Panc1 (cell line): ENCODE results near the gene PHF2. TPM values are rescaled to one million over a fixed set of nuclear protein-coding genes. Genes with fewer than 3 reads are reported as not detected.

ENCODE experiments used
- ATAC-seq: fragments of 200-7000 bp; cut with Tn5 transposase; 2 replicates; pipeline ENCODE4 v1.9.1; 2020; ENCODE audit warnings: mild to moderate bottlenecking, moderate library complexity
- BruUV-seq: library from RNA; stranded (reverse); fragments of 400-500 nt; replicated peaks from 2 replicates; lab custom pipeline; 2021; lab: Mats Ljungman, UMichigan
- CTCF ChIA-PET: fragments of 300-600 bp; sonication (Branson Sonifier 250); formaldehyde crosslinking; loops from one replicate; lab custom pipeline; 2022; ENCODE audit warnings: antibody characterized with exemption; lab: Charles Lee
- POLR2A ChIA-PET: fragments of 300-600 bp; sonication (Branson Sonifier 250); formaldehyde crosslinking; loops from one replicate; lab custom pipeline; 2022; ENCODE audit warnings: antibody characterized with exemption; lab: Charles Lee
- DNase-seq: peaks from one replicate; pipeline ENCODE4 v3.0.0-alpha.2; 2010; ENCODE audit warnings: low read depth, low spot score
- H3K27ac ChIP-seq: 2 replicates; pipeline ENCODE4 v1.5.1; 2011; ENCODE audit warnings: mild to moderate bottlenecking, low read length, inconsistent platforms
- H3K27me3 ChIP-seq: fragments of 200-500 bp; sonication (Bioruptor generic); 2 replicates; pipeline ENCODE4 v1.6.0; 2014; ENCODE audit warnings: low read length, inconsistent platforms; ENCODE audit not compliant: control insufficient read depth, insufficient read depth
- H3K36me3 ChIP-seq: fragments of 200-500 bp; sonication (Bioruptor generic); 2 replicates; pipeline ENCODE4 v1.5.1; 2014; ENCODE audit warnings: inconsistent platforms, mild to moderate bottlenecking, low read length, moderate library complexity; ENCODE audit not compliant: control insufficient read depth, insufficient read depth
- H3K4me1 ChIP-seq: 2 replicates; pipeline ENCODE4 v1.5.1; 2011; ENCODE audit warnings: inconsistent platforms, mild to moderate bottlenecking, low read length, moderate library complexity; ENCODE audit not compliant: control insufficient read depth, insufficient read depth
- H3K4me3 ChIP-seq, 2 experiments: 2 replicates each; pipeline ENCODE4 v1.5.1; 2011 to 2012; ENCODE audit warnings: low read depth in 2 of 2, low read length in 2 of 2, mild to moderate bottlenecking in 2 of 2, inconsistent platforms in 1 of 2, moderate library complexity in 1 of 2
- H3K9me3 ChIP-seq: fragments of 200-500 bp; sonication (Bioruptor generic); 2 replicates; pipeline ENCODE4 v1.5.1; 2014; ENCODE audit warnings: low read depth, mild to moderate bottlenecking, inconsistent platforms, low read length, moderate library complexity; ENCODE audit not compliant: control insufficient read depth, insufficient read depth
- POLR2AphosphoS5 ChIP-seq: IDR thresholded peaks from 2 replicates; pipeline ENCODE4 v1.6.1; 2012; ENCODE audit warnings: mild to moderate bottlenecking, low read depth, low read length, moderate library complexity
- SIN3A ChIP-seq: IDR thresholded peaks from 2 replicates; pipeline ENCODE4 v1.6.1; 2012; ENCODE audit warnings: low read depth, mild to moderate bottlenecking, low read length, moderate library complexity, borderline replicate concordance; ENCODE audit not compliant: insufficient read depth
- TCF7L2 ChIP-seq: IDR thresholded peaks from 2 replicates; pipeline ENCODE4 v1.6.1; 2011; ENCODE audit warnings: mild to moderate bottlenecking, low read depth, low read length, inconsistent platforms
- in situ Hi-C: cut with HindIII; loops from 2 replicates; pipeline ENCODE4 v1.10.0; 2016; ENCODE audit warnings: low sequenced_read_pairs, low pct_unique_long_range_greater_than_20kb
- intact Hi-C: fragments of 100-400 bp; cut with micrococcal nuclease; formaldehyde crosslinking; loops from one replicate; pipeline ENCODE4 v1.10.0; 2022; ENCODE audit not compliant: unreplicated experiment
- total RNA-seq: library from RNA; stranded (reverse); gene quantifications from one replicate; pipeline ENCODE4 v1.2.1, GENCODE V29; 2021; ENCODE audit not compliant: unreplicated experiment
- TF ChIP-seq, protein P1 (sequence below), 2 experiments: IDR thresholded peaks; 2 replicates each; pipeline ENCODE4 v1.6.1; 2011 to 2012; ENCODE audit warnings: low read depth in 2 of 2, control low read depth in 1 of 2, low read length in 1 of 2, mild to moderate bottlenecking in 1 of 2, moderate library complexity in 1 of 2; ENCODE audit not compliant: insufficient read depth in 1 of 2
- TF ChIP-seq, protein P2 (sequence below): fragments of 450-650 bp; IDR thresholded peaks from 2 replicates; pipeline ENCODE4 v1.5.1; 2017; ENCODE audit warnings: mild to moderate bottlenecking

The PHF2 gene
- total RNA-seq, 1 experiment from 2014 or later = 16.6 TPM

GRCh38 chr9:93713716-93714115, 137.3 kb downstream of the PHF2 start:
- BruUV-seq = no TSS peak
- CTCF ChIA-PET = no interaction called here
- H3K4me3 ChIP-seq = no peak overlapping the region
- H3K27me3 ChIP-seq = no peaks in the 10 kb centered on the region
- POLR2A ChIA-PET = no interaction called here
- intact Hi-C loops = no loop called here
- H3K9me3 ChIP-seq = no peaks in the 10 kb centered on the region
- no peaks in the 10 kb centered on the region for H3K36me3 ChIP-seq
- H3K27ac ChIP-seq = no peak overlapping the region
- no peak for DNase-seq
- no peak for ATAC-seq
- no peaks in the 10 kb centered on the region for H3K4me1 ChIP-seq
- in situ Hi-C loops = no loop called here
- TF ChIP-seq TCF7L2 = no peak
- TF ChIP-seq, protein P1, sequence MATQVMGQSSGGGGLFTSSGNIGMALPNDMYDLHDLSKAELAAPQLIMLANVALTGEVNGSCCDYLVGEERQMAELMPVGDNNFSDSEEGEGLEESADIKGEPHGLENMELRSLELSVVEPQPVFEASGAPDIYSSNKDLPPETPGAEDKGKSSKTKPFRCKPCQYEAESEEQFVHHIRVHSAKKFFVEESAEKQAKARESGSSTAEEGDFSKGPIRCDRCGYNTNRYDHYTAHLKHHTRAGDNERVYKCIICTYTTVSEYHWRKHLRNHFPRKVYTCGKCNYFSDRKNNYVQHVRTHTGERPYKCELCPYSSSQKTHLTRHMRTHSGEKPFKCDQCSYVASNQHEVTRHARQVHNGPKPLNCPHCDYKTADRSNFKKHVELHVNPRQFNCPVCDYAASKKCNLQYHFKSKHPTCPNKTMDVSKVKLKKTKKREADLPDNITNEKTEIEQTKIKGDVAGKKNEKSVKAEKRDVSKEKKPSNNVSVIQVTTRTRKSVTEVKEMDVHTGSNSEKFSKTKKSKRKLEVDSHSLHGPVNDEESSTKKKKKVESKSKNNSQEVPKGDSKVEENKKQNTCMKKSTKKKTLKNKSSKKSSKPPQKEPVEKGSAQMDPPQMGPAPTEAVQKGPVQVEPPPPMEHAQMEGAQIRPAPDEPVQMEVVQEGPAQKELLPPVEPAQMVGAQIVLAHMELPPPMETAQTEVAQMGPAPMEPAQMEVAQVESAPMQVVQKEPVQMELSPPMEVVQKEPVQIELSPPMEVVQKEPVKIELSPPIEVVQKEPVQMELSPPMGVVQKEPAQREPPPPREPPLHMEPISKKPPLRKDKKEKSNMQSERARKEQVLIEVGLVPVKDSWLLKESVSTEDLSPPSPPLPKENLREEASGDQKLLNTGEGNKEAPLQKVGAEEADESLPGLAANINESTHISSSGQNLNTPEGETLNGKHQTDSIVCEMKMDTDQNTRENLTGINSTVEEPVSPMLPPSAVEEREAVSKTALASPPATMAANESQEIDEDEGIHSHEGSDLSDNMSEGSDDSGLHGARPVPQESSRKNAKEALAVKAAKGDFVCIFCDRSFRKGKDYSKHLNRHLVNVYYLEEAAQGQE (IDR thresholded peaks at IDR 0.05; ENCODE audit: insufficient read depth in 1 of 2, low read depth in 2 of 2, low read length in 1 of 2) = no peak
- no peak for TF ChIP-seq POLR2AphosphoS5
- TF ChIP-seq, protein P2, sequence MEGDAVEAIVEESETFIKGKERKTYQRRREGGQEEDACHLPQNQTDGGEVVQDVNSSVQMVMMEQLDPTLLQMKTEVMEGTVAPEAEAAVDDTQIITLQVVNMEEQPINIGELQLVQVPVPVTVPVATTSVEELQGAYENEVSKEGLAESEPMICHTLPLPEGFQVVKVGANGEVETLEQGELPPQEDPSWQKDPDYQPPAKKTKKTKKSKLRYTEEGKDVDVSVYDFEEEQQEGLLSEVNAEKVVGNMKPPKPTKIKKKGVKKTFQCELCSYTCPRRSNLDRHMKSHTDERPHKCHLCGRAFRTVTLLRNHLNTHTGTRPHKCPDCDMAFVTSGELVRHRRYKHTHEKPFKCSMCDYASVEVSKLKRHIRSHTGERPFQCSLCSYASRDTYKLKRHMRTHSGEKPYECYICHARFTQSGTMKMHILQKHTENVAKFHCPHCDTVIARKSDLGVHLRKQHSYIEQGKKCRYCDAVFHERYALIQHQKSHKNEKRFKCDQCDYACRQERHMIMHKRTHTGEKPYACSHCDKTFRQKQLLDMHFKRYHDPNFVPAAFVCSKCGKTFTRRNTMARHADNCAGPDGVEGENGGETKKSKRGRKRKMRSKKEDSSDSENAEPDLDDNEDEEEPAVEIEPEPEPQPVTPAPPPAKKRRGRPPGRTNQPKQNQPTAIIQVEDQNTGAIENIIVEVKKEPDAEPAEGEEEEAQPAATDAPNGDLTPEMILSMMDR = no peak
- TF ChIP-seq SIN3A = no peak

DNA sequence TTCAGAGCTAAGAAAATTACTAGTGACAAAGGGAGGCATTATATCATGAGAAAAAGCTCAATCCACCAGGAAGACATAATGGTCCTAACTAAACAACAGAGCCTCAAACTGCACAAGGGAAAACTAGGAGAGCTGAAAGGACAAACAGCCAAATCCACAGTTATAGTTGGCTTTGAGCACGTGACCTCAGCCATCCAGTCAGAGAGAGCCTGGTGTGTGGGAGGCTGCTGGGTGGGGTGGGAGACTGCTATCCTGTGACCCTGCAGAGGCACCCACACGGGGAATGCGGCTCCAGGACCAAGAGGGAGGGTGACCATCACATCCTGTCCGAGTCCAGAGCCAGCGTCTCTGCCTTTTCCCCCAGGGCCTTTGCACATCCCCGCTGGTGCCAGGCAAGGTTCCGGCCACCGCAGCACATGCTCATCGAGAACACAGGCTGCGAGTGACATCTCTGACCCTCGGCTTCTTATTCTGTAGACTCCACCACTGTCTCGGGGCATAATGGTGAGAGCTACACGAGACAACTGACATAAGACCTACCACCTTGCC, 145.1 kb downstream of the PHF2 start:
- BruUV-seq = no TSS peak
- CTCF ChIA-PET = no interaction called here
- no peak overlapping the region for H3K4me3 ChIP-seq
- H3K27me3 ChIP-seq = no peaks in the 10 kb centered on the region
- H3K27ac ChIP-seq = no peak overlapping the region
- no peaks in the 10 kb centered on the region for H3K4me1 ChIP-seq
- in situ Hi-C loops = no loop called here
- ATAC-seq (no peak), DNase-seq (no peak)
- no peaks in the 10 kb centered on the region for H3K9me3 ChIP-seq
- TF ChIP-seq SIN3A (no peak), POLR2AphosphoS5 (no peak), TCF7L2 (no peak)
- TF ChIP-seq, protein P1 (IDR thresholded peaks at IDR 0.05; ENCODE audit: insufficient read depth in 1 of 2, low read depth in 2 of 2, low read length in 1 of 2) = no peak
- TF ChIP-seq, protein P2 = no peak
- H3K36me3 ChIP-seq = no peaks in the 10 kb centered on the region
- intact Hi-C loops = no loop called here
- POLR2A ChIA-PET = no interaction called here
